Activated effector memory CD4-positive, alpha-beta T cell treated with Interleukin-2 at 50 U/mL for 16 hours (primary cell): ENCODE data around the gene IL17C.
"Not testable (repeated sequence)": the region's sequence is repeated elsewhere in the genome, so short reads cannot be mapped to it uniquely, and the experiment has no call there.

Experiments
- DNase-seq: peaks from one replicate; pipeline ENCODE4 v3.0.0-alpha.2; 2020

The IL17C gene, protein sequence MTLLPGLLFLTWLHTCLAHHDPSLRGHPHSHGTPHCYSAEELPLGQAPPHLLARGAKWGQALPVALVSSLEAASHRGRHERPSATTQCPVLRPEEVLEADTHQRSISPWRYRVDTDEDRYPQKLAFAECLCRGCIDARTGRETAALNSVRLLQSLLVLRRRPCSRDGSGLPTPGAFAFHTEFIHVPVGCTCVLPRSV

DNA sequence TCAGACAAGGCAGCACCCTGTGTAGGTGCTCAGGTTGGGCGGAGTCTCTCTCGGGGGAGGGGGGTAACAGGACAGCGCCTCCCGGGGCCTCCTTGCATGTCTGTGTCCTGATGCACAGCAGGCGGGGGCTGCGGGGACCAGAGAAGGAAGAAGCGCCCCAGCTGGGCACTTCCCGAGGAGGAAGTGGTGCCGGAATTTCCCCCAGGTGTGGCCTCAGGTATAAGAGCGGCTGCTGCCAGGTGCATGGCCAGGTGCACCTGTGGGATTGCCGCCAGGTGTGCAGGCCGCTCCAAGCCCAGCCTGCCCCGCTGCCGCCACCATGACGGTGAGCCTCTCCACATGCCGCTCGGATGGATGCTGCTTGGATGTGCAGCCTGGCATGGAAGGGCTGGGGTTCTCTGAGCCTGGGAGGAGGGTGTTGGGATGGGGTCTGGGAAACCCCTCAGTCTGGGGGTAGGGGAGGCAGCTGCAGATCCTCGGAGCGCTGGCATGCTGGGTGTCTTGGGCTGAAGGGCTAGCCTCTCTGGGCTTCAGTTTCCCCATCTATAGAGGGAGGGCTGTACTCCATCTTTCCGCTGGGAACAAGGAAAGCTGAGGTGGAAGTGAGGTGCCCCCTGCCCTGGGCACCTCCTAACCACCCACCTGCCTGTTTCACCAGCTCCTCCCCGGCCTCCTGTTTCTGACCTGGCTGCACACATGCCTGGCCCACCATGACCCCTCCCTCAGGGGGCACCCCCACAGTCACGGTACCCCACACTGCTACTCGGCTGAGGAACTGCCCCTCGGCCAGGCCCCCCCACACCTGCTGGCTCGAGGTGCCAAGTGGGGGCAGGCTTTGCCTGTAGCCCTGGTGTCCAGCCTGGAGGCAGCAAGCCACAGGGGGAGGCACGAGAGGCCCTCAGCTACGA, at the start of gene IL17C:
TSS of gene IL17C (plus strand) at position 250 of the 908 bp plus-strand sequence. CDS start at position 320, 70 bp downstream.
- DNase-seq = no peak

DNA sequence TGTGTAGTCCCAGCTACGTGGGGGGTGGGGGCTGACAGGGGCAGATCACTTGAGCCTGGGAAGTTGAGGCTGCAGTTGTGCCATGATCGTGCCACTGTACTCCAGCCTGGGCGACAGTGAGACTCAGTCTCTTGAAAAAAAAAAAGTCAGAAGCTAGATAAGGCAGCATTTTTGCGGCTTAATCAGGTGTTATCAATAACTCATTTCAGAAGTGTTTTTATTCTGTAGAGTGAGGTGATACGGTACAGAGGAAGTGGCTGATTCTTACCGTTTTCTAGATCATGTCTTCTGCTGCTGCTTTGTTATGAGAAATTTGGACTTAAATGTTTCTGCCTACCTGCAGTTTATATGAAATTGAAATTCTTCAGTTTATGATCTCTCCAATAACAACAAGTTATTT, 49.6 kb upstream of the IL17C start:
- DNase-seq = no peak

DNA sequence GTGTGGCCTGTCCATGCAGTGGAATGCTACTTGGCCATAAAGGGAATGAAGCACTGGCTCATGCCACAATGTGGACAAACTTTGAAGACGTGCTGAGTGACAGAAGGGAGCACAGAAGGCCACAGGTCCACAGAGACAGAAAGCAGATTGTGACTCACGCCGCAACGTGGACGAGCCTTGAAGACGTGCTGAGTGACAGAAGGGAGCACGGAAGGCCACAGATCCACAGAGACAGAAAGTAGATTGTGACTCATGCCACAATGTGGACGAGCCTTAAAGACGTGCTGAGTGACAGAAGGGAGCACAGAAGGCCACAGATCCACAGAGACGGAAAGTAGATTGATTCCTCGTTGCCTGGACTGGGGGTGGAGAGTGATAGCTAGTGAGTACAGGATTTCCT, 48.9 kb upstream of the IL17C start:
- DNase-seq = no peak

DNA sequence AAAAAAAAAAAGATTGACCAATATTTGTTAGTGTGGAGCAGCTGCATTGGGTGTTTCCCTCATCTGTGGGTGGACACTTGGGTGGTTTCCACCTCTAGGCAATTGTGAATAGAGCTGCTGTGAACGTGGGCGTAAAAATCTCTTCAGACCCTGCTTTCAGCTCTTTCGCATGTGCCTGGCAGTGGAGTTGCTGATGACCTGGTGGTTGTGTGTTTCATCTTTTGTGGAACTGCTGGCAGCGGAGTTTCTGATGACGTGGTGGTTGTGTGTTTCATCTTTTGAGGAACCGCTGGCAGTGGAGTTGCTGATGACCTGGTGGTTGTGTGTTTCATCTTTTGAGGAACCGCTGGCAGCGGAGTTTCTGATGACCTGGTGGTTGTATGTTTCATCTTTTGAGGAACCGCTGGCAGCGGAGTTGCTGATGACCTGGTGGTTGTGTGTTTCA, 46.8 kb upstream of the IL17C start:
- DNase-seq = no peak

DNA sequence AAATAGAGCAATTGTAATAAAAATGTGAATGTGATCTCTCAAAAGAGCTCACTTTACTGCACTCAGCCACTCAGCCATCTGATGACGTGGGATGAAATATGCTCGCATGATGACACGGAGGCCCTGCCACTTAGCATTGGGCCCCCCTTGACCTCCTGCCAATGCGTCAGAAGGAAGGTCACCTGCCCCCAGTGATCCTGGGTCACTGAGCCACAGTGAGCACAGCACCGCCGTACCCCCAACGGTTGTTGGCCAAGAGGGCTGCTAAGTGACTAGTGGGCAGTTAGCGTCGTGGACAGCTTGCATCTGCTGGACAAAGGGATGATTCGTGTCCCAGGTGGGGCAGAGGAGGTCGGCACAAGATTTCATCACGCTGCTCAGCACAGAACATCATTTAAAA, 45.3 kb upstream of the IL17C start:
- no peak for DNase-seq

DNA sequence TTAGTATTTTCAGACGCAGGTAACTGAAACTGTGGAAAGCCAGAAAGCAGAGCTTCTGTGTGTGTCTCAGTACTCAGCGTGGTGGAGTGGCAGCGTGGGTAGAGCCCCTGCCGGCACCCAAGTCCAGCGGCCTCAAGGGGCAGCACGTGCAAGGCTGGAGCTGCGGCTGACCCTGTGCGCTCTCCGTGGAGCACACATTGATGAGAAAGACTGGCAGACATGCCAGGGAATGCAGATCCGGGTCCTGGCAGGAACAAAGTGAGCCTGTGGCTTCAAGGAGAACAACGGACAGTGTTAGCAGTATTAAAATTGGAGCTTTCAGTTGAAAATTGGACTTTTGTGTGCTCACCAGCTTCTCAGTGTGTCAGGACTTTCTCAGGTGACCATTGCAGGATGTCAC, 44.9 kb upstream of the IL17C start:
- no peak for DNase-seq

DNA sequence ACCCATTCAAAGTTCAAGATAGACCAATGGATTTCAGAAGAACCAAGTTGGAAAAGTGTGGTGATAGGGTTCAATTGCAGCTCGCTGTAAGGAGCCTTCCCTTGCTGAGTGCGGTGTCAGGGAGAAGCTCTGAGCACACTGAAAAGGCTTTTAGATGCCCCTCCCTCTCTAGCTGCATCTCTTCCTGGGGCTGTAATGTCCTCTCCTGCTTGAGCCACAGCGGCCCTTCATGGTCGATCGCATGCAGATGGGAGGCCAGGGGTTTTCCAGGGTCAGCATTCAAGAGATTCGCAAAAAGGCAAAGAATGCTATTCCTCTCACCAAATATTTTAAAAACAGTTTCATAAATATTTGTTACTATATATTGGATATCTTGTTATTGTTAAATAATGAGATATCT, 44.5 kb upstream of the IL17C start:
- DNase-seq = no peak

DNA sequence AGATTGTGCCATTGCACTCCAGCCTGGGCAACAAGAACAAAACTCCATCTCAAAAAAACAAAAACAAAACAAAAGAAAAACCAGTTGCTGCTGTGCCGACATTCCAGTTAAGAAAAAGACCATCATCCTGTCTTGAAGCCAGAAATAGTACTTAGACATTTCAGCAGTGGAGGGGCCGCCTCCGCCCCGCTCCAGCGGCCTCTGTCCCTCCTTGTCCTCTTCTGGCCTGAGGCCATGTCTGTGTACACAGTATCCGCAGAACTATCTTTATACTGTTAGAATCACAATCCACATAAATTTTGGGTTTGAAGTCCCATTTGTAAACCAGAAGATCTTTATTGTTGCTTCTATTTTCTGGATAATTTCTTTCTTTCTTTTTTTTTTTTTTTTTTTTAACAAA, 43.3 kb upstream of the IL17C start:
- DNase-seq = no peak

DNA sequence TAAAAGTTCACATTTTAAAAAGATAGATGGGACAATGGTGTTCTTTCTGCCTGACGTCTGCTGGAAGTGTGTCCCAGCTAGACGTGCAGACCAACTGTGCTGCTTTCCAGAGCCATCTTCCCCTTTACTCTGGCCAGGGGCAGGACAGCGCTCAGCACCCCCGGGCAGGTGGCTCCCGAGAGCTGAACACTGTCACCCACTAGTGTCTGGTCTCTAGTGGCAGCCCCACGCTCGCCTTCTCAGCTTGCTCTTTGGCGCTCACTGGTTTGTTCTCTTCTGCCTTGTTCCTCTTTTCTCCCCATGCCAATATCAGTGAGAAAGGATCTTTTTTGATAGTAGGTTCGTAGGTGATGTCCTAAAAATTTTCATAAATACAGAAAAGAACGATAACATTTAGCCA, 42.5 kb upstream of the IL17C start:
- no peak for DNase-seq

DNA sequence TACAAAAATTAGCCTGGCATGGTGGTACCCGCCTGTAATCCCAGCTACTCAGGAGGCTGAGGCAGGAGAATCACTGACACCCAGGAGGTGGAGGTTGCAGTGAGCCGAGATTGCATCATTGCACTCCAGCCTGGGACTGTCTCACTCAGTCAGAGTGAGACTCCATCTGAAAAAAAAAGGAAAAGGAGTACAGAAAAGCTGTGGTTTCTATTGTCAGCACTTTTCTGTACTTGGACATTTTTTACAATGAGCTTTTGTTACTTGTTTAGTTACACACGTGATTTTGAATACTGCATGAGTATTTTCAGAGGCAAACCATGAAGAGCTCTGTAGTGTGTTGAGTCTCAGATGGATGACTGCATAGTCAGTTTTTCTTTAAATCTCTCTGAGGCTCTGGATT, 41.9 kb upstream of the IL17C start:
- no peak for DNase-seq

DNA sequence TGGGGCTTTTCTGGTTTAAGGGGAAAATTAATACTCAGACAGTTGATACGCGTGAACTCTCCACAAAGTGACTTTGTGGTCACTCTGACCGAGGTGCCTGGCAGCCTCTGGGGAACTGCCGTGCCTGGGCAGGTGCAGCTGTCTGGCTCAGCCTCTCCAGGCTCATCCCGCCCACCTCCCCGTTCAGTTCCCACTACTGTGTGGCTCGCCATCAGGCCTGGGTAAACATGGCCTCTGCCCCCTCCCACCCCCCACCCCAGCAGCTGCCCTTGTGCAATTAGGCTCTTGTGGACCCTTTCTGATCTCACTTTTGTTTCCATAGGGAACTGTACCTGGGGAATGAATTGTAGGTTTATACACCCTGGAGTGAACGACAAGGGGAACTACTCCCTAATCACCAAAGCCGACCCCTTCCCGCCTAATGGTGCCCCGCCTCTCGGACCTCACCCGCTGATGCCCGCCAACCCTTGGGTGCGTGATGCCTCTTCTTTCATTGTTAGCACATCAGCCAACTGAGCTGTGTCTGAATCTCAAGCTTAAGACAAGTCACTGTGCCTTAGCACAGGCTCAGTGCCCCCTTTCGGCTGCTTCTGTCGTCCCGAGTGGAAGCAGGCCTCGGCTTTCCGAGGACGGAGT, 40.4 kb upstream of the IL17C start:
- no peak for DNase-seq

DNA sequence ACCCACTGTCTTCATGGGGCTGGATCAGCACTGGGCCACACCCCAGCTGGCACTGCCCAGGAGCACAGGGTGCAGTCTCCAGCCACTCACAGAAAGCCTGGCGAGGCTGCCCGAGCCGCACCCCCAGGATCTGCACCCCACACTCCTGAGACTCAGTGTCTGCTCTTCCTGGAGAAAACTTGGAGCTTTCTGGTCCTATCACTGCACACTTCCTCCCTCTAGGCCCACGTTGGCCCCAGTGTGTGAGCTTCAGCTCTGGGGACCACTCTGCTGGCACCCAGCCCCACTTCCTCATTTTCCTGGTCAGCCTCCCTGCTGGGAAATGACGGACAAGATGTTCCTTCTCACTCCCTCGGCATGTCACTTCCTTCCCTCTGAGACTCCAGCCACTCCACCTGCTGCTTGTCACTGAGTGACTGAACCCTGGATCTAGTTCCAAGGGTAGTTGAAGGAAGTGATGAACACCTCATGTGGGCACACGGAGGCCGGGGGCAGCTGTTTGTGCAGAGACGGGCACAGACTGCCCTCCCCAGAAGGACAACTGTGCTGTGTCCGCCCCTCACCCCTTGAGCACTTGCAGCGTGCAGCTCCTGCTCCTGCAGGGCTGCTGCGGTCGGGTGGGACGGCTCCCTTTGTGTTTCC, 39.2 kb upstream of the IL17C start:
- no peak for DNase-seq

DNA sequence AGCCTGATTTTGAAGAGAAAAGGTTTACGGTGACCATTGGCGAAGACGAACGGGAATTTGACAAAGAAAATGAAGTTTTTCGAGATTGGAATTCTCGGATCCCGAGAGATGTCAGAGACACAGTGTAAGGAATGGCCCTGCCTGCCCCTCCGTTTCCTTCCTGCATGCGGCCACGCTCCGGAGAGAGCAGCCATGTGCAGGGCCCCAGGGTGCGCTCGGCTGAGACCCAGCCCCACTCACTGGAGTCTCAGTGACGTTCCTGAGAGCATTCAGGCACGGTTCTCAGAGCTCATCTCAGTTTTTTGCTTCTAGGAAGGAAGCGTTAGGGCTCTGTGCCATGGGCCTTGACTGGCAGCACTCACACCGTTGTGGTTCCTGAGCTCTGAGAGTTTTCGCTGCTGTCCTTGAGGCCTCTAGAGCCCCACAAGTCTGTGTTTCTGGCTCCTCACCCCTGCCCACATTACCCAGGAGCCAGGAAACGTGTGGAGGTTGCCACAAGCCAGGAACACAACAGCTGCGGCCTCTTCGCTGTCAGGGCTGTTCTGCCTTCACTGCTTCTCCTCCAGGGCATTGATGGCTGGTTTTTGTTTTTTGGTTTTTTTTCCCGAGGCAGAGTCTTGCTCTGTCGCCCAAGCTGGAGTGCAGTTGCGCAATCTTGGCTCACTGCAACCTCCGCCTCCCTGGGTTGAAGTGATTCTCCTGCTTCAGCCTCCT, 38.4 kb upstream of the IL17C start:
- DNase-seq = no peak

DNA sequence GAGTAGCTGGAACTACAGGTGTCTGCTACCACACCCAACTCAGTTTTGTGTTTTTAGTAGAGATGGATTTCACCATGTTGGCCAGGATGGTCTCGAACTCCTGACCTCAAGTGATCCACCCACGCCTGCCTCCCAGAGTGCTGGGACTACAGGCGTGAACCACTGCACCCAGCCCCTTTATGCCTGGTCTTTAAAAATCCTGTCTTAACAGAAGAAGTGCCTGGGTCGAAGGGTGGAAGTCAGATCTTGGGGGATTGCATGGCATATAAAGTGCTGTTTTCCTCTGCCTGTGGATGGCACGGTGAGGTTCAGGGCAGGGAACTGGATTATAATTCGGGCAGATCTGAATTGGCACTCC, 37.9 kb upstream of the IL17C start:
- no peak for DNase-seq

DNA sequence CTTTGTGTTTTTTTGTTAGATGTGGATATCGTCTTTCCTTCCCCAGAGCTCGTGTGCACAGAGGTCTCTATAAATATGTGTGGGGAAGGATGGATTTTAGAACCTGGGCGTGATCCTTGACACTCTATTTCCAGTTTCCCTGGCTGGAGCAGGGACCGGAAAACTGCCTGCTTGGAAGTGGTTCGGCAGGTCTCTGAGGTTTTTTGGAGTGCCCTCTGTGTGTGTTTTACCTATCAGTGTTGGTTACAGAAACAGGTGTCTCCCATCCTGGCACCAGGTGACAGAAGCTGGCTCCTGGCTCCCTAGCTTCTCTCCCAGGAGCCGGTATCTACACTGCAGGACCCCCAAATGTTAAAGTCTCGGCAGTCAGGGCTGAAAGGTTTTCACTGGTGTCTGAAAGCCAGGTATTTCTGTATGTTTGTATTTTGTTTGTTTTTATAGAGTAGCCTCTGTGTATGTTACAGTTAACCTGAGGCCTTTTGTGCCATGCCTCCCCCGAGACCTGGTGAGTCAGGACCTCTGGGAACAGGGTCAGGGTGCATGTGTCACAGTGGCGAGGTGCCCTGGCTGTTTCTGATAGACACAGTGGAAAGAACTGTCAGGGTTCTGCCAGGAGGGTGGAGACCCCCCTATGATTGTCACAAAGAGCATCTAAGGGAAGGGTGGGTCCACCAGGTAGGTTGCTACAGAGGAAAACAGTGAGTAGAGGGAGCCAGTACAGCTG, 36.9 kb upstream of the IL17C start:
- DNase-seq = no peak

DNA sequence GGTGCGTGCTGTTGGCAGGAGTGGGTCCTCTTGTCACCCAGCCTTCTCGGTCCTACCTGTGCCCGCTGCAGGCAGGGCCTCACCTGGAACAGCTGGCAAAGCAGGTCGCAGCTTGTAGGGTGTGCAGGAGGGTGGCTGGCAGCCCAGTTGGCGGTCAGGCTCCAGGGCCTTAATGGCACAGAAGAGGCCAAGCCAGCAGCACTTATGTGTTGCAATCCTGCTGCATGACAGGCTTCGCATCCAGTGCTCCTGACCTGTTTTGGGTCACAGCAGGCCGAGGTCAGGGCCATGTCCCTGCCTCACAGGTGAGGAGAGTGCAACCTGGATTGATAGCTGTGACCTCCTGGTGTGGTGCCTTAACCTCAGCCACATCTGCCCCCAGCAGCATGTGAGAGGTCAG, 36.3 kb upstream of the IL17C start:
- DNase-seq = no peak

DNA sequence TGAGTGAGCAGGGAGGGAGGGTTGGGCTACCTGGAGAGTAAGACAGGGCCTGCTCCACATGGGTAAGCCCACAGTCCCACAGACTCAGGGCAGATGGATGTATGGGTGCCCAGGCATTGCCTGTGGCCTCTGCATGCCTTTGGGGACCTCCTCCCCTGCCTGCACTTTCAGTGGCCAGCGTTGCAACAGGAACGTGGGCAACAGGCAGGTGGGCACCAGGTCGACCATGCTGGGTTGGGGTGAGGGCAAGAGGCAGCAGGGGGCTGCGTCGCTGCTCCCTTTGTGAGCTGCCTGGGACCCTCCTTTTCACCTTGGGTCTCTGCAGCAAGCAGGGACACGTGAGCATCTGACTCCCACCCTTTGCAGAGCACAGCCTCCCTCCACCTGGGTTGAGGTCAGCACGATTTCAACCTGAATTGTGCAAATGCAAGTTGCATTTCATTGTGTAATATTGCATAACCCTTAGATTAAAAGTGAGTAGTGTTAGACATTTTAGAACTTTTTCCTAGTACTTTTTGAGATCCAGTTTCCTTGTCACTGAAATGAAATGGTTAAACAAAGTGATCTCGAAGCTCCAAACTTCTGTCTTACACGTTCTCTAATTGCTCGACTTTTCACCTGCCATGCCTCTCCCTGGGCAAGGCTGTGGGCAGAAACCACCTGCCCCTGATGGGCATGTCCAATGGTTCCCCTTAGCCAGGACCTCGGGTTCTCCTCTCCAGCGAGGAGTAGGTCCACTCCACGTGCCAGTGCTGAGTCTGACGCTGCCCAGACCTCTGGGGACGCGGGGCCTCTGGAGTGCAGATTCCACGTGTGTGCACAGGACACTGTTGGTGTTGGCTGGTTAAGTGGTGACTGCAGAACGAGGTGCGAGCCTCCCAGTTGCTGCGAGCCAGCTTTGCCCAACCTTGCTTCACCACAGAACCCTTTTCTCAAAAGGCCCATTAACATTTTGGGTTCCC, 32.9 kb upstream of the IL17C start:
- no peak for DNase-seq

DNA sequence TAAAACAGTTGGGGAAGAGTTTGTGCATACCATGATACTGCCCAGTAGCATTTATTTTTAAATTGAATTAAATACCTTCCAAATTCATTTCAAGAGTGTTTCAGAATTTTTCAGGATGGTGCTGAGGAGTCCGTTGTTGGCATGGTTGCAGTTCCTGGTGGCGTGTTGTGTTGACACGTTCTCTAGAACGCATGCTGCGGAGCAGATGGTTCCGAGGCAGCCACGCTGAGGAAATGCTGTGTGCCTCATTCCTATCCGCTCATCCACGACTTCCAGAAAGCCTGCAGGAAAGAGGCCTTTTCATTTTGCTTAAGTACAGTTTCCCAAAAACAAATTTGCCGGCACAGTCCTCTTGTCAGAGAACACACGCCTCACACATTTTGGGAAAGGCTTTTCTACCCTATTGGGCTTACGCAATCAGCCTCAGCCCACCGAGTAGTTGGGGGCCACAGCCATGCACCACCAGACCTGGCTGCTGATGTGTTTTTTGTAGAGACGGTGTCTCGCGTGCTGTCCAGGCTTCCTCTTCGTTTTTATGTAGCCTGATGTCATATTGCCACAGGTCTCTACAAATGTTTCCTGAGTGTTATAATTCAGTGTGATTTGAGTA, 32.1 kb upstream of the IL17C start:
- DNase-seq = no peak

DNA sequence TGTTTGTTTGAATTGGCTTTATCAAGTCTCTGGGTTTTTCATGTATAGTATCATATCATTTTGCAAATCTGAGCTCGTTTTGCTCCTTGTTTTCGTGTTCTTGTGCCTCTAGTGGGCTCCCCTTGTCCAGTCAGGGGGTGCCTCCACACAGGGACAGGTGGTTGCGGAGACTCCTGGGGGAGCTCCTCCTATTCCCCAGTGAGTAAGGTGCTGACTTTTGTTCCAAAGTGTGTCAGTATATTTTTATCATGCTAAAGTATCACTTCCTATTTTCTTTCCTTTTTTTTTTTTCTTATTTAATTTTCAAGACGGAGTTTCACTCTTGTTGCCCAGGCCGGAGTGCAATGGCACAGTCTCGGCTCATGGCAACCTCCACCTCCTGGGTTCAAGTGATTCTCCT, 30.3 kb upstream of the IL17C start:
- DNase-seq = no peak

DNA sequence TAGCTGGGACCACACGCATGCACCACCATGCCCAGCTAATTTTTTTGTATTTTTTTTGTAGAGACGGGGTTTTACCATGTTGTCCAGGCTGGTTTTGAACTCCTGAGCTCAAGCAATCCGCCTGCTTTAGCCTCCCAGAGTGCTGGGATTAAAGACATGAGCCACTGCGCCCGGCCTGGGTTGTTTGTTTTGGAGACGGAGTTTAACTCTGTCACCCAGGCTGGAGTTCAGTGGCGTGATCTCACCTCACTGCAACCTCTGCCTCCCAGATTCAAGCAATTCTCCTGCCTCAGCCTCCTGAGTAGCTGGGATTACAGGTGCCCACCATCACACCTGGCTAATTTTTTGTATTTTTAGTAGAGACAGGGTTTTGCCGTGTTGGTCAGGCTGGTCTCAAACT, 28.9 kb upstream of the IL17C start:
- not testable (repeated sequence) for DNase-seq

DNA sequence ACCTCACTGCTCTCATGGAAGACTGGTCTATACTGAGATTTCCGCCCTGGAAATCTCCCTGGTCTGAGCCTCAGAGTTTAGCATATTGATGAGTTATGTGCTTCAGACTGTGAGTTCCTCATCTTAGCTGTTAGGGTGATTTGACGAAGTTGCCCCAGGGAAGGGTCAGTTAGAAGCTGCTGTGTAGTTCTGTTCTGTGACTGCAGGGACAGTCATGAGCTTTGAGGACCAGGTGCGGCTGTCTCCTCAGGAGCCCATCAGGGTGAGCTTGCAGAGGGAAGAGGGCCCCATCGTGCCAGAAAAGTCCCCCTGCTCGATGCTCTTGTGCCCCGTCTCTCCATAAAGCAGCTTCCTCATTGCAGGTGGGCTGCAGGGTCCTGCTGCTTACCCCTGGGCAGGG, 28.3 kb upstream of the IL17C start:
- no peak for DNase-seq
